ENCODE data around the gene HPRT1. TPM values are rescaled to one million over a fixed set of nuclear protein-coding genes. Genes with fewer than 3 reads are reported as not detected.

Gene HPRT1
- total RNA-seq, 4 donors from 2014 or later, result 5.3 to 20.4 (median 16.2) TPM

DNA sequence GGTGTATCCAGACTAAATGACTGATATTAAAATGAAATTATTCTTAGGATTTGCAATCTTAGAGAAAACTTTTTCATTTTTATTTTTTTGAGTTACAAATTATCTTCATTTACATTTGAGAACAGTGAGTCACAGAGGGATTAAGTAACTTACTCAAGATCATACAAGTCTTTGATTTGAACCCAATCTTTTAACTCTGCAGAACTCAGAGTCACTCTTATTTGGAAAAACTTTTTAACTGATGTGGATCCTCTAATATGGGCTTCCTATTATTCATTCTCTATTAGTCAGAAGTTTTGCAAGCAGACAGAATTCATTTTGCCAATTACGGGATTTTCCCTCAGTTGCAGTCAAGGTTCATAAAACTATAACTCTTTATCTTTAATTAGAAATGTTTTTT, 20.1 kb downstream of the HPRT1 start:
- intact Hi-C loops (cut with DNase I; ENCODE audit: low total_unique reads), result no loop called here
- Histone ChIP-seq H3K9me3 (no peaks in the 10 kb centered on the region), H3K27ac (no peak overlapping the region), H3K27me3 (no peaks in the 10 kb centered on the region), H3K4me1 (no peaks in the 10 kb centered on the region), H3K36me3 (no peaks in the 10 kb centered on the region), H3K4me3 (no peak overlapping the region)
- no peak for TF ChIP-seq POLR2A (IDR thresholded peaks at IDR 0.05)
- TF ChIP-seq, protein P1, sequence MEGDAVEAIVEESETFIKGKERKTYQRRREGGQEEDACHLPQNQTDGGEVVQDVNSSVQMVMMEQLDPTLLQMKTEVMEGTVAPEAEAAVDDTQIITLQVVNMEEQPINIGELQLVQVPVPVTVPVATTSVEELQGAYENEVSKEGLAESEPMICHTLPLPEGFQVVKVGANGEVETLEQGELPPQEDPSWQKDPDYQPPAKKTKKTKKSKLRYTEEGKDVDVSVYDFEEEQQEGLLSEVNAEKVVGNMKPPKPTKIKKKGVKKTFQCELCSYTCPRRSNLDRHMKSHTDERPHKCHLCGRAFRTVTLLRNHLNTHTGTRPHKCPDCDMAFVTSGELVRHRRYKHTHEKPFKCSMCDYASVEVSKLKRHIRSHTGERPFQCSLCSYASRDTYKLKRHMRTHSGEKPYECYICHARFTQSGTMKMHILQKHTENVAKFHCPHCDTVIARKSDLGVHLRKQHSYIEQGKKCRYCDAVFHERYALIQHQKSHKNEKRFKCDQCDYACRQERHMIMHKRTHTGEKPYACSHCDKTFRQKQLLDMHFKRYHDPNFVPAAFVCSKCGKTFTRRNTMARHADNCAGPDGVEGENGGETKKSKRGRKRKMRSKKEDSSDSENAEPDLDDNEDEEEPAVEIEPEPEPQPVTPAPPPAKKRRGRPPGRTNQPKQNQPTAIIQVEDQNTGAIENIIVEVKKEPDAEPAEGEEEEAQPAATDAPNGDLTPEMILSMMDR (IDR thresholded peaks at IDR 0.05), result no peak
- no peak for DNase-seq

DNA sequence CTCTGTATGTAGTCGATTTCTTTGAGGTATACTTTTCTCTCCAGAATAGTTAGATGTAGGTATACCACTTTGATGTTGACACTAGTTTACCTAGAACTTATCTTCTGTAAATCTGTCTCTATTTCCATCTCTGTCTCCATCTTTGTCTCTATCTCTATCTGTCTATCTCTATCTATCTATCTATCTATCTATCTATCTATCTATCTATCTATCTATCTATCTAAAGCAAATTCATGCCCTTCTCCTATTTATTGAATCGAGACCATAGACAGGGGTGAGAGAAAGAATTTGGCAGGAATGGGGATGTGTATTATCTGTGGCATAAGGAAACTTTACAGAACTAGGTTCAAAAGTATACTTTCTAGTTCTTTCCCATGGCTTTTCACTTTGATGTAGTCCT, 21.4 kb downstream of the HPRT1 start:
- Histone ChIP-seq H3K27me3 (no peaks in the 10 kb centered on the region), H3K36me3 (no peaks in the 10 kb centered on the region), H3K4me1 (no peaks in the 10 kb centered on the region), H3K9me3 (no peaks in the 10 kb centered on the region), H3K27ac (no peak overlapping the region), H3K4me3 (no peak overlapping the region)
- DNase-seq, result no peak
- TF ChIP-seq, protein P1 (IDR thresholded peaks at IDR 0.05), result no peak
- TF ChIP-seq POLR2A (IDR thresholded peaks at IDR 0.05), result no peak
- intact Hi-C loops (cut with DNase I; ENCODE audit: low total_unique reads), result no loop called here

DNA sequence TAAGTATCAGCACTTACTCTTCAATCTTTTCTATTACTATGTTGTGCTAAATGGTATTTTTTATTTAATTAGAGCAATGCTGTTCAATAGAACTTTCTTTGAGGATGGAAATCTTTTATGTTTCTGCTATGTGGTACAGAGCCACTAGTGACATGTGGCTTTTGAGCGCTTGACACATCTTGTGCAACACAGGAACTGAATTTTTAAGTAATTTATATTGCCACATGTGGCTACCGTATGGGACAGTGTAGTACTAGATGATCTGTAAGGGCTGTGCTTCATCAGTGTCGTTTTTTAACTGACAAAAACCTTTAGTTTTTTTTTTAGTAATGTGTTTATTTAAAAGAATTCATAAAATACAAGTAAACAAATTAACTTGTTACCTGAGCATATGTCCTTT, 22.4 kb downstream of the HPRT1 start:
- TF ChIP-seq, protein P1 (IDR thresholded peaks at IDR 0.05), result no peak
- no peak for TF ChIP-seq POLR2A (IDR thresholded peaks at IDR 0.05)
- no peak overlapping the region for H3K4me3 ChIP-seq
- intact Hi-C loops (cut with DNase I; ENCODE audit: low total_unique reads), result no loop called here
- H3K27ac ChIP-seq, result no peak overlapping the region
- no peaks in the 10 kb centered on the region for H3K9me3 ChIP-seq
- H3K27me3 ChIP-seq, result no peaks in the 10 kb centered on the region
- H3K4me1 ChIP-seq, result no peaks in the 10 kb centered on the region
- no peaks in the 10 kb centered on the region for H3K36me3 ChIP-seq
- DNase-seq, result no peak

DNA sequence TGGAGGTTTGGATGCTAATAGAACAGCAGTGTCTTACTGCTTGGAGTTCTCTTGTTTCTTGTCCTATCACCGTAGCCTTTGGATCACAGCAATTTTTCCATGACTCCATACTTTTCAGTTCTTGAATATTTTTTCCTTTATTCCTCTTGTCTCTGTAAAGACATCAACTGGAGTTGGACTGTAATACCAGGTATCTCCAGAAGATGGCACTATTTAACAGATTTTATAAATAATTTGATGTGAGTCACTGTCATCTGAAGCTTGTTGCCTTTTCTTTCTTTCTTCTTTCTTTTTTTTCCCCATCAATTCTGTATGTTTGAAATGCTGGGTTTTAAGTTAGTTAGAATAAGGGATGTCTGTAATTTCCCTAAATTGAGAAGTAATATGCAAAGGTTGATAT, 24.1 kb downstream of the HPRT1 start:
- Histone ChIP-seq H3K4me3 (no peak overlapping the region), H3K36me3 (no peaks in the 10 kb centered on the region), H3K27me3 (no peaks in the 10 kb centered on the region), H3K4me1 (no peaks in the 10 kb centered on the region), H3K27ac (no peak overlapping the region), H3K9me3 (no peaks in the 10 kb centered on the region)
- intact Hi-C loops (cut with DNase I; ENCODE audit: low total_unique reads), result no loop called here
- no peak for TF ChIP-seq POLR2A (IDR thresholded peaks at IDR 0.05)
- TF ChIP-seq, protein P1 (IDR thresholded peaks at IDR 0.05), result peak; percentile 34 to 54 (median 44)
- DNase-seq, result no peak

DNA sequence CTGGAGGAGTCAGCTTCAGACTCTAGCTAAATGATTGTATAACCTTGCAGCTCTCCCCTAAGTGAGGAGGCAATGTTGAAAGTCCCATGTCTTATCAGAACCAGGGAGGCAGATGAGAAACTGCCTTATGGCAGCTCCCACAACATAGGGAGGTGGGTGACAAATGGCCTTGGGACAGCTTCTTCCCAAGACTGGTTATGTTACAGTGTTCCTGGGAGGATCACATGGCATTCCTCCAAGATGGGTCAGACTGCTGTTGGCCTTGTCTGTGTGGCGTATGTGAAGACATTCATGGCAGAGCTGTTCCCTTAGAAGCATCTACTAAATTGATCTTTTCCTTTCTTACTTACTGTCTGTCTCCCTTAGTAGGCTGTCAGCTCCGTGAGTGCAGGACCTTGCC, 42.0 kb downstream of the HPRT1 start:
- intact Hi-C loops (cut with DNase I; ENCODE audit: low total_unique reads), result no loop called here
- Histone ChIP-seq H3K4me3 (no peak overlapping the region), H3K27me3 (no peaks in the 10 kb centered on the region), H3K4me1 (no peaks in the 10 kb centered on the region), H3K36me3 (no peaks in the 10 kb centered on the region), H3K27ac (no peak overlapping the region), H3K9me3 (no peaks in the 10 kb centered on the region)
- DNase-seq, result no peak
- no peak for TF ChIP-seq POLR2A (IDR thresholded peaks at IDR 0.05)
- TF ChIP-seq, protein P1 (IDR thresholded peaks at IDR 0.05), result no peak

Measured in uterus (tissue), 4 donors.